Stimulated activated CD4-positive, alpha-beta T cell treated with anti-CD3 and anti-CD28 coated beads, Interleukin-2, amount 100 ng/mL, for 24 hours (primary cell): ENCODE measurements around the gene TNS3.

Experiments used
- DNase-seq, 2 donors: peaks; one replicate each; pipeline ENCODE4 v3.0.0-alpha.2; 2020

The TNS3 gene

GRCh38 chr7:47539398-47540052, 42.4 kb downstream of the TNS3 start:
- no peak for DNase-seq

GRCh38 chr7:47538846-47539311, 43.0 kb downstream of the TNS3 start:
- DNase-seq = no peak

DNA sequence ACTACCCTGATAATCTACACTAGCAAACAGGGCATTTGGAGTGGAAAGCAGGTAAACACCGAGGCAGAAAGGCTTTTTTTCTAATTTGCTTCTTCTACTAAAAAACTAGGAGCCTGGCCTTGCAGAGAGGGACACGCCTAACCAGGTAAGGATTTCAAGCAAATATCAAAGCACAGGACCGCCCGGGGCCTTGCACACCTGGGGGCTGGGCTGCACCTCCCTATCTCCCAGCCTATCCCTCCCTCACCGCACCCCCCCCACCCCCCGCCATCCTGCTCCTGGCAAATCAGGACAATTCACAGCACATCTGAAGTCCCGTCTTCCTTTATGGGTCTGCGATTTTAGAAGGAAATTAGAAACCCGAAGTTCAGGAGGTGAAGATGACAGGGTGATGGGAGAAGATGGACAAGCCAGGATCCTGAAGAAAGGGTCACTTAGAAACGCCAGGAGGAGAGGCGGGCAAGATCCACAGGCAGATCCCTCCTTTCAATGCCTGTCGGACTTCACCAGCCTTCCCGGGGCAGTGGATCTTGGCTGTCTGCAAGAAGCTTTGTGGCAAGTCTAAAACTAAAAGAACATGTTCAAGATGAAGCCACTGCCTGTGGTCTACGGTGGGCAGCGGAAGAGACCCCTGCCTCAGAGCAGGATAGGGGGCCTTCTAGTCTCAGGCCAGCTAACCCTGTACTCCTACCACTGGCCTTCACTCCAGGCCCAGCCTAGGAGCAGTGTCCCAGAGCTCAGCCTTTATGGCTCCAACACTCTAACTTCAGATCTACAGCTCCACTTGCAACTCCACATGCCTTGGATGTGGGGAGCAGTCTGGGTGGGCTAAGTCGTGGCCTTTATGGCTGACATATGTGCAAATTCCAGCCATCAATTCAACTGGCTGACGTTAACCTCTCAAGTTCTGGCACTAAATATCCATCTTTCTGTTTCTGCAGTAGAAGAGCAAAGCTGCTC, 43.9 kb downstream of the TNS3 start:
- no peak for DNase-seq

DNA sequence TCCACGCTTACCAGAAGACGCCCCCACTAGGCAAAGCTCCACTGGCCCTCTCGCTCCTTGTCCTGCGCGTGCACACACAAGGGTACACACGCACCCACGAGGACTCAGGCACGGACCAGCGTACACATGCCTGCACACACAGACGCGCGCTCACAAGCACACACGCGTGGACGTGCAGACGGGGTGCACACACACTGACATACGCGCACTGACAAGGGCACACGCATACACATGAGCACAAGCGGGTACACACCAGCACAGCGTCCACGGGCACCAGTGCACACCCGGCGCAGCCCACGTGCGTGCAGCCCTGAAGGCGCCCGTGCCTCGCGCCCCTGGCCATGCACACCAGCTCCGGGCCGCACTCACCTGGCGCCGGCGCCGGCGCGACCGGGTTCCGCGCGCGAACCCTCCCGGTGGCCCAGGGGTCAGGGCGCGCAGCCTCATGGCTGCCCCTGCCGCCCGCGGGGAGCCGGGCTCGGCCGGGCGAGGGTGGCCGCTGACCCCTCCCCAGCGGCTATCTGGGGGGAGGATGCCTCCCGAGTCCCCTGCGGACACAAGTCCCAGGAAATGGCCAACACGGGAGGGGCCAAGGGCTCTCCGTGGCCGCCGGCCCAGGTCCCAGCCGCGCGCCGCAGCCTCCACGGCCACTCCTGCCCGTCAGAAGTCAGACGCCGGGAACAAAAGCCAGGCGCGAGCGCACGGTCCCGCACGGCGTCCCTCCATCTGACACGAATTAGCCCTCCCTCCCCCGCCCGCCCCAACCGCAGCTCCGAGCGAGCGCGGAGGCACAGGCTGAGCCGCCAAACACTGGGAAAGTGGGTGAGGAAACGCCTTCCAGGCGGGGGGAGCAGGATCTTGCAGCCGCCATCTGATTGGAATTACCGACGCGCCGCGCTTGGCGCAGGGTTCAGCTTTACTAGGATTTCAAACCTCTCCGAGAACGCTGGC, 45.0 kb downstream of the TNS3 start:
- DNase-seq = no peak

- DNase-seq = no peak
Measured at GRCh38 chr7:47535704-47536628, 45.9 kb downstream of the TNS3 start.

DNA sequence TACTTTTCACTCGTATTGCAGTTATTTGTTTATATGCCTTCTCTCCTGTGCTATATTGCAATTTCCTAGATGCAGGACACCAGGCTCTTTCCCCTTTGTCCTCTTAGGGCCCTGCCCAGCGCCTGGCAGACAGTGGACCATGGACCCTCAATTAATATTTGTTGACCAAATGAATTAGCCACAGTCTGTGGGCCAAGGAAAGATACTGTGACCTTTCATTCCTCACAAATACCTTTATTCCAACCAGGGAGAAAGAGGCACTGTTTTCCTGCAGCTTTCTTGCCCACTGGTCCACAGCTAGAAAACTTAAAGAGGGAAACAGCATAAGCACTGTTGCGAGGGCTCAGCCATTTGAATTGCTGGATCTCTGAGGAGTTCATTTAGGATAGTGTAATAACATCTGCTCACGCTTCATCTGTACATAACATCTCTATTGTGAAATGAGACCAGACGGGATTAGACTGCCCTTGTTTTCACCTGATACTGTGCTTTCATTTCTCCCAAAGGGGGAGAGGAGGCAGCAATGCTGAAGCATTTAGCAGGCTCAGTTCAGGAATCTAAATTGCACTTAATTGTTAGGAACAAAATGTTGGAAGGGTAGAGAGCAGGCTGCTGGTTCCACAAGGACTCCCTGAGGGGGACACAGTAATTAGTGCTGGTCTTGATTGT, 46.7 kb downstream of the TNS3 start:
- DNase-seq = no peak

- DNase-seq = no peak
Measured at GRCh38 chr7:47534322-47535034, 47.4 kb downstream of the TNS3 start.

GRCh38 chr7:47531584-47532492, 50.1 kb downstream of the TNS3 start:
- DNase-seq = no peak

GRCh38 chr7:47529826-47530555, 51.9 kb downstream of the TNS3 start:
- no peak for DNase-seq

- no peak for DNase-seq
Measured at GRCh38 chr7:47529405-47529804, 52.5 kb downstream of the TNS3 start.

DNA sequence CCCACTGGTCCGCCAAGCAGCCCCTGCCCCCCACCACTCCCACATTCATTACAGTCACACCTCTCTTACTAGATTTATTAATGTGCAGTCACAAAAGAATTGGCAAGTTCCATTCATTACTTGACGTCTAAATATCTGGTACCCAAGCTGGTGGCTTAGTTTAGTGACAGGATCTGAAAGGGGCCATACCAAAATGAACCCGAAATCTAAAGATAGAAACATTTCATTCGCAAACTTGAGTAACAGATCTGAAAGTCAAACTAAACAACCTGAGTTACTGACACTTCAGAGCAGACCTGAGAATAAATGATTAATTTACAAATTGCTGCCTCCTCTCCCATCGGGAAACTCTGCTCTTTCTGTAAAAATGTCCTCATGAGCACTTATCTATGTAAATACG, 53.4 kb downstream of the TNS3 start:
- DNase-seq = no peak

GRCh38 chr7:47526466-47526865, 55.4 kb downstream of the TNS3 start:
- no peak for DNase-seq

- no peak for DNase-seq
Measured at GRCh38 chr7:47525066-47525623, 56.8 kb downstream of the TNS3 start.

GRCh38 chr7:47523401-47523800, 58.5 kb downstream of the TNS3 start:
- DNase-seq = no peak

GRCh38 chr7:47521816-47522561, 59.9 kb downstream of the TNS3 start:
- no peak for DNase-seq

GRCh38 chr7:47521011-47521795, 60.7 kb downstream of the TNS3 start:
- no peak for DNase-seq

DNA sequence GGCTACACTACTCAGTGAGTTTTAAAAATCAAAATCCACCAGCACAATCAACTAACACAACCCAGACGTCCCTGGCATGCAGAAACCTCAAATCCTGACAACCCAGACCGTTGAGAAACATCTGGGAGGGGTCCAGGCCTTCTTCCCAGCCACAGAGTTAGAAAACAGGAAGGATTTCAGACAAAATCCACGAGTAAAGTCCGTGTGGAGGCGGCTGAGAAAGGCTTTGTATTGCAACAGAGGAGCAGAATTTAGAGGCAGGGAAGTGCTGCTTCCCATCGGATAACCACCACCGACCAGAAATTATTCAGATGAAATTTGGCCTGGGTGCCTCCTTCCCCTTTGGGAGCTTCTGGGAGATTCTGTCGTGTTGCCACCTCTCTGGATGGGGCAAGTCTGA, 61.5 kb downstream of the TNS3 start:
- no peak for DNase-seq
